Gastroesophageal sphincter (tissue), 4 donors: ENCODE data around the gene NTN3. TPM values are rescaled to one million over a fixed set of nuclear protein-coding genes. Genes with fewer than 3 reads are reported as not detected.

Source experiments
- ATAC-seq: fragments of 150-250 bp; one replicate; pipeline ENCODE4 v1.9.1; 2016; ENCODE audit warnings: mild to moderate bottlenecking, moderate library complexity
- H3K27ac ChIP-seq, 4 donors: fragments of 200-600 bp; sonication (generic) in 3 of 4; 1 replicate in 3 of 4; 2 replicates in 1 of 4; pipeline ENCODE4 v1.5.1; 2016 to 2019
- H3K27me3 ChIP-seq: fragments of 200-600 bp; sonication (generic); one replicate; pipeline ENCODE4 v1.5.1; 2019
- H3K36me3 ChIP-seq, 2 donors: fragments of 200-600 bp; sonication (generic); one replicate each; pipeline ENCODE4 v1.5.1; 2019; ENCODE audit warnings: control low read depth in 1 of 2
- H3K4me1 ChIP-seq, 3 donors: fragments of 200-600 bp; sonication (generic); 1 replicate in 2 of 3; 2 replicates in 1 of 3; pipeline ENCODE4 v1.5.1; 2016 to 2019; ENCODE audit warnings: control low read depth in 2 of 3
- H3K4me3 ChIP-seq, 2 donors: fragments of 200-600 bp; sonication (generic); one replicate each; pipeline ENCODE4 v1.5.1; 2019; ENCODE audit warnings: mild to moderate bottlenecking in 1 of 2, moderate library complexity in 1 of 2
- H3K9me3 ChIP-seq, 3 donors: fragments of 200-600 bp; sonication (generic); one replicate each; pipeline ENCODE4 v1.5.1; 2017 to 2019; ENCODE audit warnings: control low read depth in 2 of 3
- CTCF ChIP-seq, 4 experiments: fragments of 200-600 bp in 2 of 4; fragments of 450-650 bp in 2 of 4; sonication (generic) in 1 of 4; IDR thresholded peaks; one replicate each; pipeline ENCODE4 v1.5.1; 2017 to 2019; ENCODE audit warnings: antibody characterized with exemption in 4 of 4, mild to moderate bottlenecking in 2 of 4, moderate library complexity in 2 of 4
- EP300 ChIP-seq: sonication (generic); formaldehyde crosslinking; IDR thresholded peaks from one replicate; pipeline ENCODE4 v1.6.1; 2017; ENCODE audit warnings: antibody characterized with exemption, mild to moderate bottlenecking
- POLR2A ChIP-seq, 2 donors: fragments of 450-650 bp; IDR thresholded peaks; one replicate each; pipeline ENCODE4 v1.6.1; 2017; ENCODE audit warnings: antibody characterized with exemption in 2 of 2, mild to moderate bottlenecking in 2 of 2, moderate library complexity in 1 of 2
- POLR2AphosphoS5 ChIP-seq: sonication (generic); formaldehyde crosslinking; IDR thresholded peaks from one replicate; pipeline ENCODE4 v1.6.1; 2017; ENCODE audit warnings: antibody characterized with exemption
- WGBS, 2 donors: methylation state at CpG; one replicate each; pipeline ENCODE4 v1.1.5; 2018; ENCODE audit warnings: low coverage in 1 of 2; 5-methylcytosine and 5-hydroxymethylcytosine counted together
- total RNA-seq, 4 donors: library from RNA; depleted of rRNA; stranded (reverse); fragments of >200 nt; gene quantifications; one replicate each; pipeline ENCODE4 v1.1.0, GENCODE V29; 2016

The NTN3 gene
- total RNA-seq, 4 donors from 2014 or later = not detected

GRCh38 chr16:2511996-2512734 is 41.1 kb downstream of the NTN3 start:
- Histone ChIP-seq H3K27me3 (no peaks in the 10 kb centered on the region), H3K4me3 (no peak overlapping the region), H3K27ac (peak overlapping the region in 3 of 4 donors; percentile 96 to 98 (median 97)), H3K4me1 (peaks cover 0 to 51% (median 36%) of the 10 kb centered on the region in 3 donors), H3K9me3 (no peaks in the 10 kb centered on the region), H3K36me3 (peaks cover 0 to 2% of the 10 kb centered on the region in 2 donors)
- TF ChIP-seq POLR2A (IDR thresholded peaks at IDR 0.05) (no peak), CTCF (IDR thresholded peaks at IDR 0.05) (no peak), POLR2AphosphoS5 (no peak), EP300 (no peak)
- 90 to 93% methylated on average over 3 to 7 of the region's 17 CpGs for WGBS, 2 donors
- ATAC-seq = no peak

GRCh38 chr16:2512735-2513404 is 41.8 kb downstream of the NTN3 start:
- H3K4me3 ChIP-seq = peak overlapping the region; percentile 82 to 97
- no peak for TF ChIP-seq EP300
- no peak for TF ChIP-seq CTCF (IDR thresholded peaks at IDR 0.05)
- TF ChIP-seq POLR2AphosphoS5 = no peak
- TF ChIP-seq POLR2A (IDR thresholded peaks at IDR 0.05) = no peak
- no peaks in the 10 kb centered on the region for H3K27me3 ChIP-seq
- no peaks in the 10 kb centered on the region for H3K9me3 ChIP-seq
- 22 to 27% methylated on average over 2 to 5 of the region's 15 CpGs for WGBS, 2 donors
- ATAC-seq = no peak
- H3K36me3 ChIP-seq = no peaks in the 10 kb centered on the region
- H3K4me1 ChIP-seq = peaks cover 0 to 58% (median 41%) of the 10 kb centered on the region in 3 donors
- H3K27ac ChIP-seq = peak overlapping the region; percentile 94 to 98 (median 96)

- 0 to 5% methylated on average over 4 to 11 of the region's 122 CpGs for WGBS, 2 donors
- ATAC-seq = peak; percentile 90
- H3K9me3 ChIP-seq = no peaks in the 10 kb centered on the region
- peaks cover 0 to 66% (median 49%) of the 10 kb centered on the region in 3 donors for H3K4me1 ChIP-seq
- H3K27me3 ChIP-seq = no peaks in the 10 kb centered on the region
- TF ChIP-seq POLR2A (IDR thresholded peaks at IDR 0.05) (peak; percentile 90 to 96), POLR2AphosphoS5 (peak; percentile 93), CTCF (IDR thresholded peaks at IDR 0.05) (peak in 1 of 4 experiments; percentile 20), EP300 (no peak)
- peak within 1 kb of the TSS; percentile 94 to 98 (median 96) for H3K27ac ChIP-seq
- H3K36me3 ChIP-seq = no peaks in the 10 kb centered on the region
- H3K4me3 ChIP-seq = peak within 1 kb of the TSS; percentile 82 to 97
Observed at GRCh38 chr16:2513405-2514332, 42.6 kb downstream of the NTN3 start, which contains the start of gene ATP6V0C. TSS of gene ATP6V0C (plus strand) at chr16:2513952. CDS start at chr16:2514104, 152 bp downstream.

- H3K4me1 ChIP-seq = peaks cover 0 to 75% (median 58%) of the 10 kb centered on the region in 3 donors
- TF ChIP-seq POLR2AphosphoS5 (no peak), CTCF (IDR thresholded peaks at IDR 0.05) (no peak), EP300 (no peak), POLR2A (IDR thresholded peaks at IDR 0.05) (no peak)
- peak overlapping the region; percentile 82 to 97 for H3K4me3 ChIP-seq
- H3K27me3 ChIP-seq = no peaks in the 10 kb centered on the region
- 0% methylated on average over 5 of the region's 63 CpGs; no CpG with 5 or more reads in 1 of the 2 donors for WGBS, 2 donors
- H3K36me3 ChIP-seq = peaks cover 0 to 7% of the 10 kb centered on the region in 2 donors
- no peaks in the 10 kb centered on the region for H3K9me3 ChIP-seq
- H3K27ac ChIP-seq = peak overlapping the region; percentile 94 to 98 (median 96)
- ATAC-seq = no peak
Observed at GRCh38 chr16:2514333-2515179, 43.5 kb downstream of the NTN3 start.
